Tibial artery (tissue), 4 donors: ENCODE data around the gene SRA1.
A peak's percentile ranks its signal among the peaks of the same experiment; 100 is the strongest.

Experiments
- DNase-seq, 2 donors: peaks; one replicate each; pipeline ENCODE4 v3.0.0-alpha.2; 2019
- H3K27ac ChIP-seq, 2 donors: fragments of 200-600 bp; sonication (generic) in 1 of 2; 1 replicate in 1 of 2; 2 replicates in 1 of 2; pipeline ENCODE4 v1.5.1; 2018 to 2019; ENCODE audit warnings: mild to moderate bottlenecking in 1 of 2
- H3K27me3 ChIP-seq, 2 donors: fragments of 200-600 bp; sonication (generic) in 1 of 2; one replicate each; pipeline versions ENCODE4 v1.5.1 to v1.6.0; 2016 to 2019
- H3K36me3 ChIP-seq, 3 donors: fragments of 200-600 bp; sonication (generic) in 2 of 3; one replicate each; pipeline ENCODE4 v1.5.1; 2016 to 2019; ENCODE audit warnings: mild to moderate bottlenecking in 2 of 3
- H3K4me1 ChIP-seq, 4 donors: fragments of 200-600 bp; sonication (generic) in 2 of 4; 1 replicate in 3 of 4; 2 replicates in 1 of 4; pipeline ENCODE4 v1.5.1; 2016 to 2019
- H3K4me3 ChIP-seq, 2 donors: fragments of 200-600 bp; sonication (generic) in 1 of 2; 1 replicate in 1 of 2; 2 replicates in 1 of 2; pipeline ENCODE4 v1.5.1; 2018 to 2019; ENCODE audit warnings: mild to moderate bottlenecking in 2 of 2
- H3K9me3 ChIP-seq, 3 donors: fragments of 200-600 bp; sonication (generic) in 1 of 3; one replicate each; pipeline ENCODE4 v1.5.1; 2016 to 2019
- CTCF ChIP-seq, 2 experiments: fragments of 200-600 bp in 1 of 2; fragments of 450-650 bp in 1 of 2; IDR thresholded peaks; one replicate each; pipeline ENCODE4 v1.5.1; 2017 to 2019; ENCODE audit warnings: antibody characterized with exemption in 2 of 2, mild to moderate bottlenecking in 1 of 2, moderate library complexity in 1 of 2
- intact Hi-C: fragments of 100-400 bp; cut with DNase I; formaldehyde crosslinking; loops from one replicate; pipeline ENCODE4 v1.15.0; 2023; ENCODE audit warnings: low total_unique reads

Gene SRA1

GRCh38 chr5:140555747-140556312 lies 1.4 kb downstream of the SRA1 start:
- Histone ChIP-seq H3K27ac (peak overlapping the region; percentile 22 to 85), H3K9me3 (no peaks in the 10 kb centered on the region), H3K4me3 (peak overlapping the region in 1 of 2 donors; percentile 86), H3K27me3 (no peaks in the 10 kb centered on the region), H3K36me3 (peaks cover 9 to 23% (median 16%) of the 10 kb centered on the region in 3 donors), H3K4me1 (peaks cover 4 to 32% (median 18%) of the 10 kb centered on the region in 4 donors)
- intact Hi-C loops: no loop called here
- DNase-seq: no peak
- TF ChIP-seq CTCF (IDR thresholded peaks at IDR 0.05): no peak

- no peaks in the 10 kb centered on the region for H3K9me3 ChIP-seq
- intact Hi-C loops: no loop called here
- no peak overlapping the region for H3K4me3 ChIP-seq
- no peaks in the 10 kb centered on the region for H3K27me3 ChIP-seq
- peaks cover 4 to 37% (median 21%) of the 10 kb centered on the region in 4 donors for H3K4me1 ChIP-seq
- peaks cover 12 to 27% (median 25%) of the 10 kb centered on the region in 3 donors for H3K36me3 ChIP-seq
- H3K27ac ChIP-seq: no peak overlapping the region
- no peak for TF ChIP-seq CTCF (IDR thresholded peaks at IDR 0.05)
- DNase-seq: no peak
Measured at GRCh38 chr5:140554454-140554853, 2.8 kb downstream of the SRA1 start.

GRCh38 chr5:140553657-140554056 lies 3.6 kb downstream of the SRA1 start:
- TF ChIP-seq CTCF (IDR thresholded peaks at IDR 0.05): no peak
- Histone ChIP-seq H3K27me3 (no peaks in the 10 kb centered on the region), H3K4me1 (peaks cover 8 to 45% (median 29%) of the 10 kb centered on the region in 4 donors), H3K9me3 (no peaks in the 10 kb centered on the region), H3K36me3 (peaks cover 12 to 33% (median 29%) of the 10 kb centered on the region in 3 donors), H3K27ac (no peak overlapping the region), H3K4me3 (no peak overlapping the region)
- no peak for DNase-seq
- intact Hi-C loops: no loop called here

GRCh38 chr5:140551872-140552271 lies 5.4 kb downstream of the SRA1 start:
- TF ChIP-seq CTCF (IDR thresholded peaks at IDR 0.05): no peak
- intact Hi-C loops: no loop called here
- H3K4me1 ChIP-seq: peaks cover 13 to 47% (median 38%) of the 10 kb centered on the region in 4 donors
- no peaks in the 10 kb centered on the region for H3K27me3 ChIP-seq
- no peaks in the 10 kb centered on the region for H3K9me3 ChIP-seq
- no peak overlapping the region for H3K4me3 ChIP-seq
- peaks cover 12 to 33% (median 29%) of the 10 kb centered on the region in 3 donors for H3K36me3 ChIP-seq
- H3K27ac ChIP-seq: no peak overlapping the region
- no peak for DNase-seq

GRCh38 chr5:140550147-140551079 lies 6.9 kb downstream of the SRA1 start:
- Histone ChIP-seq H3K4me1 (peaks cover 13 to 41% (median 30%) of the 10 kb centered on the region in 4 donors), H3K36me3 (peaks cover 12 to 33% (median 29%) of the 10 kb centered on the region in 3 donors), H3K27me3 (no peaks in the 10 kb centered on the region), H3K27ac (peak overlapping the region; percentile 93 to 99), H3K9me3 (no peaks in the 10 kb centered on the region), H3K4me3 (no peak overlapping the region)
- no peak for TF ChIP-seq CTCF (IDR thresholded peaks at IDR 0.05)
- intact Hi-C loops: no loop called here
- no peak for DNase-seq
